Stimulated activated naive CD8-positive, alpha-beta T cell treated with anti-CD3 and anti-CD28 coated beads, Interleukin-15, amount 100 ng/mL, for 72 hours (primary cell): ENCODE data around the gene LRRTM4.
"Not testable (repeated sequence)": the region's sequence is repeated elsewhere in the genome, so short reads cannot be mapped to it uniquely, and the experiment has no call there.

Experiments
- ATAC-seq: fragments of 150-1000 bp; cut with Tn5 transposase; 2 replicates; pipeline ENCODE4 v1.10.0; 2021; ENCODE audit warnings: mild to moderate bottlenecking, moderate library complexity
- DNase-seq, 2 donors: peaks; one replicate each; pipeline ENCODE4 v3.0.0; 2021 to 2022
- H3K27ac Mint-ChIP-seq, 2 donors: one replicate each; pipeline ENCODE4 v1.8.0; 2022; ENCODE audit warnings: mild to moderate bottlenecking in 2 of 2, mixed read lengths in 2 of 2, moderate library complexity in 2 of 2
- H3K27me3 Mint-ChIP-seq: one replicate; pipeline ENCODE4 v1.8.0; 2022; ENCODE audit warnings: mixed read lengths
- H3K4me1 Mint-ChIP-seq: one replicate; pipeline ENCODE4 v1.8.0; 2022; ENCODE audit warnings: mild to moderate bottlenecking, mixed read lengths
- H3K4me3 Mint-ChIP-seq, 2 donors: one replicate each; pipeline ENCODE4 v1.8.0; 2022; ENCODE audit warnings: mild to moderate bottlenecking in 2 of 2, mixed read lengths in 2 of 2, moderate library complexity in 1 of 2
- H3K9me3 Mint-ChIP-seq, 2 donors: one replicate each; pipeline ENCODE4 v1.8.0; 2022; ENCODE audit warnings: mixed read lengths in 2 of 2

LRRTM4 gene

GRCh38 chr2:76737607-76738006 is 784.6 kb downstream of the LRRTM4 start:
- H3K27me3 Mint-ChIP-seq, result no peaks in the 10 kb centered on the region
- H3K27ac Mint-ChIP-seq, result no peak overlapping the region
- peaks cover 0 to 14% of the 10 kb centered on the region in 2 donors for H3K9me3 Mint-ChIP-seq
- no peak overlapping the region for H3K4me3 Mint-ChIP-seq
- H3K4me1 Mint-ChIP-seq, result no peaks in the 10 kb centered on the region
- ATAC-seq (no peak), DNase-seq (no peak)

GRCh38 chr2:76733736-76734135 is 788.4 kb downstream of the LRRTM4 start:
- H3K9me3 Mint-ChIP-seq, result peaks cover 5 to 12% of the 10 kb centered on the region in 2 donors
- H3K27ac Mint-ChIP-seq, result no peak overlapping the region
- no peak overlapping the region for H3K4me3 Mint-ChIP-seq
- no peaks in the 10 kb centered on the region for H3K27me3 Mint-ChIP-seq
- ATAC-seq (no peak), DNase-seq (no peak)
- H3K4me1 Mint-ChIP-seq, result no peaks in the 10 kb centered on the region

- Mint-ChIP-seq H3K9me3 (peaks cover 5 to 14% of the 10 kb centered on the region in 2 donors), H3K4me3 (no peak overlapping the region), H3K4me1 (no peaks in the 10 kb centered on the region), H3K27me3 (no peaks in the 10 kb centered on the region), H3K27ac (no peak overlapping the region)
- DNase-seq (no peak), ATAC-seq (no peak)
Measured at GRCh38 chr2:76731157-76731556, 791.0 kb downstream of the LRRTM4 start.

- peaks cover 5 to 13% of the 10 kb centered on the region in 2 donors for H3K9me3 Mint-ChIP-seq
- H3K27me3 Mint-ChIP-seq, result no peaks in the 10 kb centered on the region
- H3K4me1 Mint-ChIP-seq, result no peaks in the 10 kb centered on the region
- DNase-seq (no peak), ATAC-seq (no peak)
- H3K4me3 Mint-ChIP-seq, result no peak overlapping the region
- no peak overlapping the region for H3K27ac Mint-ChIP-seq
Measured at GRCh38 chr2:76730021-76730420, 792.2 kb downstream of the LRRTM4 start.

GRCh38 chr2:76721226-76721625 is 801.0 kb downstream of the LRRTM4 start:
- no peak overlapping the region for H3K4me3 Mint-ChIP-seq
- ATAC-seq, result no peak
- no peaks in the 10 kb centered on the region for H3K9me3 Mint-ChIP-seq
- no peak for DNase-seq
- H3K27ac Mint-ChIP-seq, result no peak overlapping the region
- no peaks in the 10 kb centered on the region for H3K4me1 Mint-ChIP-seq
- no peaks in the 10 kb centered on the region for H3K27me3 Mint-ChIP-seq

GRCh38 chr2:76713312-76713711 is 808.9 kb downstream of the LRRTM4 start:
- Mint-ChIP-seq H3K4me3 (no peak overlapping the region), H3K4me1 (no peaks in the 10 kb centered on the region), H3K27me3 (no peaks in the 10 kb centered on the region), H3K9me3 (peaks cover 0 to 7% of the 10 kb centered on the region in 2 donors), H3K27ac (no peak overlapping the region)
- ATAC-seq (no peak), DNase-seq (no peak)

- DNase-seq (no peak), ATAC-seq (no peak)
- Mint-ChIP-seq H3K4me1 (no peaks in the 10 kb centered on the region), H3K27me3 (no peaks in the 10 kb centered on the region), H3K9me3 (peaks cover 5 to 7% of the 10 kb centered on the region in 2 donors), H3K27ac (no peak overlapping the region), H3K4me3 (no peak overlapping the region)
Measured at GRCh38 chr2:76711490-76711889, 810.7 kb downstream of the LRRTM4 start.

- no peaks in the 10 kb centered on the region for H3K27me3 Mint-ChIP-seq
- H3K27ac Mint-ChIP-seq, result no peak overlapping the region
- no peak for ATAC-seq
- H3K4me3 Mint-ChIP-seq, result no peak overlapping the region
- no peaks in the 10 kb centered on the region for H3K9me3 Mint-ChIP-seq
- no peaks in the 10 kb centered on the region for H3K4me1 Mint-ChIP-seq
- DNase-seq, result no peak
Measured at GRCh38 chr2:76700894-76701293, 821.3 kb downstream of the LRRTM4 start.

GRCh38 chr2:76697998-76698713 is 824.0 kb downstream of the LRRTM4 start:
- H3K9me3 Mint-ChIP-seq, H3K4me1 Mint-ChIP-seq, H3K27me3 Mint-ChIP-seq, H3K27ac Mint-ChIP-seq, DNase-seq, ATAC-seq, H3K4me3 Mint-ChIP-seq: not testable (repeated sequence)
